HG02884 (cell line): Measurements from ENCODE around the gene TBC1D30.
"Not testable (repeated sequence)": the region's sequence is repeated elsewhere in the genome, so short reads cannot be mapped to it uniquely, and the experiment has no call there.

Experiments used
- ATAC-seq: cut with Tn5 transposase; IDR thresholded peaks from one replicate; pipeline ENCODE4 v1.9.1; 2021; ENCODE audit warnings: mild to moderate bottlenecking, moderate library complexity; ENCODE audit not compliant: unreplicated experiment

TBC1D30 gene

DNA sequence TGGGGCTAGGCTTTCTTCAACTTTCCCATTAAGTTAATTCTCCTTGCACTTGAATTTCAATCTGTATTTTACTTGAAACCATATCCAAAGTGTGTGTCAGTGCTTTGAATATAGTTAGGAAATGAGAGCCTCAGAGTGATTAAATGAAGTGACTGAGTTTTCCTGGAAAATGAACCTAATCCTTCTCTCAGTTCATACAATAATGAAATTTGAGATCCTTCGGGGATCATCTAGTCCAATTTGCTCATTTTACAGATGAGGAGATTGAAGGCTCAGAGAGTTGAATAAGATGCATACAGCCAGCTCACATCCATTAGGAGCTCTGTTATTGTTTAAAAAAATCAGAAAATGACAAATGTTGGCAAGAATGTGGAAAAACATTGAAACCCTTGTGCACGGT is 18.3 kb upstream of the TBC1D30 start:
- no peak for ATAC-seq

DNA sequence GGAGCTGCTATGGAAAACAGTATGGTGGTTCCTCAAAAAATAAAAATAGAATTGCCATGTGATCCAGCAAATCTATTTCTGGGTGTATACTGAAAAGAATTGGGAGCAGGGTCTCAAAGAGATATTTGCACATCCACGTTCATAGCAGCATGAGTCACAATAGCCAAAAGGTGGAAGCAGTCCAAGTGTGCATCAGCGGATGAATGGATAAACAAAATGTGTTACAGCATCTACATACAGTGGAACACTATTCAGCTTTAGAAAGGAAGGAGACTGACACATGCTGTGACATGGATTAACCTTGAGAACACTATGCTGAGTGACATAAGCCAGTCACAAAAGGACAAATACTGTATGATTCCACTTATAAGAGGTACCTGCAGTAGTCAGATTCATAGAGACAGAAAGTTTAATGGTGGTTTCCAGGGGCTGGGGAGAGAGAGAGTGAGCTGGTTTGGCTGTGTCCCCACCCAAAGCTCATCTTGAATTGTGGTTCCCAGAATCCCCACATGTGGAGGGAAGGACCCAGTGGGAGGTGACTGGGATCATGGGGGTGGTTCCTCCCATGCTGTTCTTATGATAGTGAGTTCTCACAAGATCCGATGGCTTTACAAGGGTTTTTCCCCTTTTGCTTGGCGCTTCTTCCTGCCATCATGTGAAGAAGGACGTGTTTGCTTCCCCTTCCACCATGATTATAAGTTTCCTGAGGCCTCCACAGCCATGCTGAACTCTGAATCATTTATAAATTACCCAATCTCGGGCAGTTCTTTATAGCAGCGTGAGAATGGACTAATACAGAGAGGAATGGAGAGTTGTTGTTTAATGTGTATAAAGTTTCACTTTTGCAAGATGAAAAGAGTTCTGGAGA is 17.6 kb upstream of the TBC1D30 start:
- ATAC-seq, result no peak

DNA sequence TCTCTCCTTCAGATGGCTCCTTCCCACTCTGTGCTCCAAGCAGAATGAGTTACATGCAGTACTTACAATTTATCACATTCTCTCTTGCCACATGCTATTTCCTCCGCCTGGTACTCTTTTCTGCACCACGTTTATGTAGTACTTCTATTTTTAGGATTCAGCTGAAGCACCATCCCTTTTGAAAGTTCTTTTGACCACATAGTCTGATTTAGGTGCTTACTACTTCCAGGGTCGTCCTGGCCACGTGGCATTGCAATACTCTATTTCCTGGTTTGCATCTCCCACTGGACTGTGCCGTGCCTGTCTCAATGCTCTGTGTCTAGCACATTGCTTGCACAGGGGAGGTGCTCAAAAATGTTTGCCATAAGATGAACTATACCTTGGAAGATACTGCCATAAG is 16.3 kb upstream of the TBC1D30 start:
- ATAC-seq, result no peak

DNA sequence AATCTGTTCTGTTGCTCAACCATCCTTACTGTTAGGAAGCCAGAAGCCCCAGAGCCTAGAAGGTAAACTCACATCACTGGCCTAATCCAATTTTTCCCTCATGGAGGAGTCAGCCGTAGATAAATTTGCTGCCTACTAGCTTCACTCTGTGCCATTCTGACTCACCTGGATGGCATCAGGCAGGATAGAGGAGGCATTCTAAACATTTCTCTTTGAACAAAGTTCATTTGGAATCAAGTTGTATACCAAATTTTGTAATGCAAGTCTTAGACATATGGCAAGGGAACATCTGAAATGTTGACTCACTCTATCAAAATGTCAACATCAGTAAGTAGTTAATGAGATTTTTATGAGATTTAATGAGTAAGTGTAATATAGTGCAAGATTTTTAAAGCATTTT is 13.6 kb upstream of the TBC1D30 start:
- no peak for ATAC-seq

DNA sequence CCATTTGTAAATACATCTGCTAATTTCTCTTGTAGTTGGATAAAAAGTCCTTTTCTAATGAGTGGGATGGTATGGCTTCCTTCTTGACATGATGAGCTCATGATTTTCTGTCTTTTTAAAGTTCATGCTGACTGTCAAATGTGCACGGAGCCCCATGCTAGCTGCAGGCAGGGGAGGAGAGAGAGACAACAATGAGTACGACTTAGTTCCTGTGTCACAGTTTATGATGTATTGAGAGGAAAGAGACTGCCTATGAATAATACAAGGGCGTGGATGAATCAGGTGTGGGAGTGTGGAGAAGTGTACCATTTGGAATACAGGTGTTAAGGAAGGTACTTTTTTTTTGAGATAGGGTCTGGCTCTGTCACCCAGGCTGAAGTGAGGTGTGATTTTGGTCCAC is 10.7 kb upstream of the TBC1D30 start:
- no peak for ATAC-seq

DNA sequence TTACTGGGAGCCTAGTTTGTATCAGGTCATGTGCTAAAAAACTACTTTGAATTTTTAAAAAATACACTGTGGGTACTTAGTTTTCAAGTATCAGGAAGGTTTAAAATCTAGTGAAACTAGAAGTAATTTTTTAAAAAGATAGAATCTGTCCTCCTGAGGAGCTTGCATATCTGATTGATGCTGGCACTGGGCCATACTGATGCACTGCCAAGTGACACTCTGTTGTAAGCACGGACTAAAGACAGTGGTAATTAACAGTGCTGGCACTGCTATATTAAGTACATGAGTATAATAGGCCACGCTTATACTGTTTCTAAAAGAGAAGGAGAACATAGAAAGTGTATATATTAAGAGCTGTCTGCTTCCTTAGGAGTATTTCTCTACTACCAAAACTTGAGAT is 10.0 kb upstream of the TBC1D30 start:
- no peak for ATAC-seq

DNA sequence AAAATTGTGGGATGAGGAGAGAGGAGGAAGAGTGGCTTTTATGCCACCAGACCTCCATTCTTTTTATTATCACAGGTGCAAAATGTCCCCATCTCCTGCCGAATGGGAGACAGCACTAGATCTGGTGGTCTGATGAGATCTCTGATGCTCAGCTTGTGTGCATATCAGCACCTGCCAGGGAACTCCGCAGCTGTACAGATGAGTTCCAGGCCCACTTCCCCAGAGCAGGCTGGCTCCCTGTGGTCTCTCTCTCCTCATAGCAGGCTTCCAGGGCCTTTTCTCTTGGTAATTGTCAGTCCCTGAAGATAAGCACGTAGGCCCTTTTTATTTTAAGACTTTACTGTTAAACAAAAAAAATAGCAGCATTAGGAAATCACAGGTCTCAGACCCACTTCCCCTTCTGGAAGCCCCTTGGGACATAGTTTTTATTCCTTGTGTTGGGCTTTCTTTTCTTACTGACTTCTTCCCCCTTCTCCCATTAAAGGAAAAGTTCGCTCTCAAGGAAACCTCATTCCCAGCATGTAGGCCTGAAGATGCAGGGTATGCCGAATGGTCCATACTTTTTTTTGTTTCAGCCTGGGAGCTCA is 4.5 kb upstream of the TBC1D30 start:
- no peak for ATAC-seq

DNA sequence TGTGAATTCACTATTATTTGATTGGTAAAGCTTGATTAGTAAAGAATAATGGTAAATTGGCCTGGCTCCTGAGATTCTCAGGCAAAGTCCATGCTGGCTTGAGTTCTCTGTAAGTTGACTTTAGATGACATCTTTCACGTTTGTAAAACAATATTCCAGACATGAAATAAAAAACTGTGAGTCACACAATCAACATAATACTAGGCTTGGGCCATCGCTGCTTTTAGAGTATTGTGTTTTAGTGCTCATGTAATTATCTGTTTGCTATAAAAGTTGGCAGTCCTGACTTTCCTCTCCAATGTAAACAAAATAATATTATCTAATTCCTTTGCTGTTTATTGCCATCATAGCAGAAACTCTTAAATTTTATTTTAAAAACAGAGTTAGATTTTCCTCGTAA is 3.9 kb upstream of the TBC1D30 start:
- no peak for ATAC-seq

DNA sequence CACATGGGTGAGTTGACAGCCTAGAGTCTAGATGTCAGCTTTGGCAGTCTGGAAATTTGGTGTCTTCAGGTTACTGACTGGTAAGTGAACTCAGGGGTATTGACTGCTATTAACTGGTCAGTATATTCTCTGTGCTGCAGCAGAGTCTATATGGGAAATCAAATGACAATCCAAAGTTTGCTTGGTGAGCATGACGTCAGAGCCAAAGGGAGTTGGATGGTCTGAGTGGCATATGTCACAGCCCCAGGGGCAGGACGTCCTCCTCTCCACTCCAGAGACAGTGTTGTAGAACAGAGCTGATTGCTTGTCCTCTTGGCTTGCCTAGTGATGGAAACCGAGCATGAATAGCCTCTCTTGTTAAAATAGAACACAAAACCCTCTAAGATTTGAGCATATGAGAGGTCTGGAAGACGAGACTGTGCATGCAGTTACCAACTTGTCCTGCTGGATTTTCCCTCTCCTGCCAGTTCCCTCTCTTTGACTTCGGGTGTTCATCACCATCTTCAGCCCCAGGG is 3.3 kb upstream of the TBC1D30 start:
- no peak for ATAC-seq

DNA sequence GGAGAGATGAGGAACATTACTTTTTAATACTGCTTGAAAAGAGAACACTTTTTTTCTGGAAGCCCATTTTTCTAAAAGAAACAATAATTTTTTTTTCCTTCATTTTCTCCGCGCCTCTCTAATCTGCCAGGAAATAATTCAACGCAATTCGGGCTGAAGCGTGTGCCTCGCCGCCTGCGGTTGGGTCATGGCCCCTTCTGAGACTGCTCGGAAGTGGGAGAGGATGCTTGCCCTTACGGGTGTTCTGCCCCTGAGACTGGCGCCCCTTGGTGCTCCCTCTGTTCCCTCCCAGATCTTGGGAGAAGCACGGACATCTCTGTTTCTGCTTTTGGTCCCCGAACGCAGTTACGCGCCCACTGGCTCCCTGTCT is 332 bp upstream of the TBC1D30 start:
- ATAC-seq, result peak; percentile 15

DNA sequence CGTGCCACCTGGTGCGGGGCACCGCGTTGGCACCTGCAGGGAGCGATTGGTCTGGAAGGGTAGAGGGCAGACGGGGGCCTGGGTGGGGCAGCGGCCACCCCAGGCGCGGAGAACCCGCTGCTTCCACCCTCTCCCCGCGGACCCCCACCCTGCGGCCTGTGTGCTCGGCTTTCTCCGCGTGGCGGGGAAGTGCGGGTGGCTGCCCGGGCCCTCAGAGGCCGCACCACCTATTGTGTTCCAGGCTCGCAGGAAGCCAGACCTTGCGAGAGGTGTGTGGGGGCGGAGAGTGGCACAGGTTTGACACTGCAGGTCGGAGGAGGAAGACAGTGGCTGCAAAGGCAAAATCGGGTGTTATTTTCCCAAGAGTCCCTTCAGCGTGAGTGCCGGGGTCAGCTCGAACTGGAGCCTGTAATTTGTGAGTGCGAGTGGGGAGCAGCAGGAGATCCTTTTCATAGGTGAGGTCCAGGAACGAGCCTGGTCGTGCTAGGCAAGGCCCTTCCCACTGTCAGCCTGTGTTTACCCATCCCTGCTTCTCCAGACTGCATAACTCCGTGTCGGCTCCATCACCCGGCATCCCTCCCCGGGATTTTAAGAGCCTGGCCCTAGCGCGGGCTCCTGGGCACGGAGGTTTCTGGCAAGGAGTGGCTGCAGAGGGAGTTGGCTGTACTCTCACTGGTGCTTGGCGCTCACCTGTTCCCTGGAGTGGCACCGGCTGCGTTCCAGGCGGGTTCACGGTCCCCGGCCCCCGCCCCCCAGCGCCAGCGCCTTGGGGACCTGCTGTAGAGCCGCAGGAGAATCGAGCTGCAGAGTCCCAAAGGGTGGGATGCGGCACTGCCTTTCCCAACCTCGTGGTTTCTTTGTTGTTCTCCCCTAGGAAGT is 935 bp downstream of the TBC1D30 start:
- ATAC-seq, result no peak

DNA sequence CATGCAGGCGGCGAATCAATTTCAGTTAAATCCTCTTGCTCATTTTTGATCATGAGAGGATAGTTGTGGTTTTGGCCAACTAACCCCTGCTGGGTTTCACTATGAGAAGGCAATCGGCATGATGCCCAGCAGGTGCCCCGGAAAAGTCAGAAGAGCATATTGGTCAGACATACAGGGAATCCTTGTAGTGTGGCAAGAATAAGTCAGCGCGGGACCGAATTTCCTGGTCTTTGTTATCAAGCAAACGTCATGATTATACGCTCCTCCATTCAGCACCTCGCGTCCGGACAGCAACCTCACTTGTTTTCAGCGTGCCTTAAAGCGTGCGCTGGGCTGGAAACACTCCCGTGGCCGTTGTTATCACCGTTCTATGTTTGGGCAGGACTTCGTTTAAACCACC is 1.8 kb downstream of the TBC1D30 start:
- peak; percentile 38 for ATAC-seq

DNA sequence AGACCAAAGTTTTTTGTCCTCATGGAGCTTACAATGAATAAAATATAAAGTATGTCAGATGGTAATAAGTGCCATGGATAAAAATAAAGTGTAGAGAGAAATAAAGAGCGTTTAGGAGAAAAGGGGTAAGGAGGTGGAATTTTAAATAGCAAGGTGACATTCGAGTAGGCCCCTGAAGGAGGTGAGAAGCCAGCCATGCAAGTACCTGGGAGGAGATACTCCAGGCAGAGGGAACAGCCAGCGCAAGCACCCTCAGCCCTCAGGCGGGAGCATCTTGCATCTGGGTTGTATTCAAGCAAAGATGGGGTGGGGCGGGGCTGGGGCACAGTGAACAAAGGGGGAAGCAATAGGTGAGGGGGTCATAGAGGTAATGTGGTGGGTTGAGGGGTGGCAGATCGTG is 4.3 kb downstream of the TBC1D30 start:
- no peak for ATAC-seq

DNA sequence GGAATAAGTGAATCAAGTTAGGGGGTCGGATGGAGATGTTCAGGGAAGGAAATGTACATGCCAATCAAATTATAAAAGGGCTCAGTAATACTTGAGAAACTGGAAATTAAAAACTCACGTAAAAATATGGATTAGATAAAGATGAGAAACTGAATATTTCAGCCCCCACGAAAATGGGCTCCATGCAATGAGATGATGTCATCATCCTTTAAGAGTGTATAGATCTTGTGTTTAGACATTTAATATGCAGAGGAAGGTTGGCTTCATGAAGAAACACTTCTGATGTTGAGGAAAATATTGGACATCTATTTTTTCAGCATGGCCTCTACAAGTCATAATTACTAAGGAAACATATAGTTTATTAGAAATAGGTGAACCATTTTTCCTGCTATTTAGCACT is 9.5 kb downstream of the TBC1D30 start:
- ATAC-seq, result no peak

DNA sequence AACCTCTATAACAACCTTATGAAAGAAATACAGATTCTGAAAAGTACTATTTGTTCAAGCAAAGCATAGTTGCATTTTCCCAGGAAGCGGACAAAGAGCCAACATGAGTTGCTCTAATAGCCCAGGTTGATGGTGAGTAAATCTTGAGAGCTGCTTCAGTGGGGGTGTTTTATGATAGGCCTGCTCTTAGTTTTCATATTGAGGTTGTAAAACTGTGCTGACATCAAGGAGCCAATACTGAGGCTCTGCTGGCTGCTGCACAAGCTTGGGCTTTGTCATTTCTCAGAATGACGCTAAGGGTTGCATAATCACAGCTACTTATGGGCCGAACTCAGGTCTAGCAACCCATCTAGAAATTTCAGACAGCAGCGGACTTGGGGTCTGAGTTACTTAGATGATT is 11.5 kb downstream of the TBC1D30 start:
- ATAC-seq, result no peak

DNA sequence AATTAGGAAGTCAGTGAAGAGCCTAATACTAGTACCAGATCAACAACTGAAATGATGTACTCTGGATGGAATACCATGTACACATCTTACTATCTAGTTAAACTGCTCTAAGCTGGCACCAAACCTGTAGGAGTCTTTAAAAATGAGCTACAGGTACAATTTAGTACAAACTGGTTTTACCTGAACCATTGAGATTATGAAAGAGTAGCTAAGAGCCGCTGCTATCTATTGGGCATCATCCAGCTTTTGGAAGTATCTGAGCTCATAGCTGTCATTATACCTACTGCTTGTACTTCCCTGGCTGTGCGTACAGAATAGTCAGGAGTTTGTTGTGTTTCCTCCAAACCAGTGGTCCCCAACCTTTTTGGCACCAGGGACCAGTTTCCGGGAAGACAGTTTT is 12.4 kb downstream of the TBC1D30 start:
- ATAC-seq, result no peak

DNA sequence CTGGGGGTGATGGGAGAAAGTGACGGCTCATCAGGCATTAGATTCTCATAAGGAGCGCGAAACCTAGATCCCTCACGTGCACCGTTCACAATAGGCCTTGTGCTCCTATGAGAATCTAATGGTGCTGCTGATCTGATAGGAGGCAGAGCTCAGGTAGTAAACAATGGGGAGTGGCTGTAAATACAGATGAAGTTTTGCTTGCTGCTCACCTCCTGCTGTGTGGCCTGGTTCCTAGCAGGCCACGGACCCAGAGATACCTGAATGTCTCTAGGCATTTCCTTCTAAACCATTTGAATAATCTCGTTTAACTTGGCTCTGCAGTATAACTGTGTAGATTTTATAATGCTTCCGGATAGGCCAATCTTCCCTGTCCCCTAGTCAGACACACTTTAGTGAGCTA is 13.0 kb downstream of the TBC1D30 start:
- ATAC-seq, result no peak

DNA sequence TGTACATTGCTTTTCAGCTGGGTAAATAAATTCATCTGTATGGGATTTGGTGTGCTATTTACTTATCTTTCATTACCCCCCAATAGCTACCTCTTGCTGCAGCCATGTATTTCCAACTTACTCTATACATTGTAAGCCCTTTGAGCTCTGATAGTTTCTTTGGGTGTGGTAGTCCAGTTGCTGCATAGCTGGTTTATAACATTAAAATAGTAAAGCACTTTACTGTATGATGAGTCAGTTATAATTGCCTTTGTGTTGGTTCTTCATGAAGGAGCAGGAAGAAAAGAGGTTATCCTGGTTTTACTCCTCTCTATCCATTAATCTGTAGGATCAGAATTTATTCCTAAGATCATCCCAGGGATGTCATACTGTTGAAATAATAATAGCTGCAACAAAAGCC is 15.7 kb downstream of the TBC1D30 start:
- no peak for ATAC-seq

DNA sequence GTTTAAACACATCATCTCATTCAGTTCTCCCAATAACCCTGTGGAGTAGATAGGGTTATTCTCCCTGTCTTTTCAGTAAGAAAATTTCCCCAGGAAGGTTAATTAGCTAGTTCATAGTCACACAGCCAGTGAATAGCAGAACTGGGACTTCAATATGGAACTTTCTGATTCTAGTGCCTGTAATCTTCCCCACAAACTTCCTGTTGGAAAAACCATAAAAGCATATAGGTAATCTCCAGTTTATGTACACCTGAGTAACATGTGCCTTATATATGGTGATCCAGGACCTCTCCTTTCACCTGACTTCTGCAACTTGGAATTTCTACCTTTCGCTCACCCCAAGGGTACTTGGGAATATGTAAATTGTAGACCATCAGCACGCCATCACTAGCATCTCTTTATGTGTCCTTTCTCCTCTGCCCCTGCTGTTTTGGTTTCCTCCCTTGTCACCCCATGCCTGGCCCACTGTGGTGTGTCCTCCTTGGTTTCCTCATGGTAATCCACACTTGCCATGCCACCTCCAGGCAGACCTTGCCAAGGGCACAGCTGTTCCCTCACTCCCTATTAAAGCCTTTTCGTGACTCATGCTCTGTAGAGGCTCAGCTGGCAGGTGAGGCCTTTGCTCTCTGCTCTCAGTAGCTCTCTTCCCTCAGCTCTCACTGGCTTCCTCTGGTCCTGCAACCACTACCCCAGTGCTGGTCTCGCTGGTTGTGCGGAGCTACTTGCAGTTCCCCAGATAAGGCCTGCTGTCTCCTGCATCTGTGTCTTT is 16.7 kb downstream of the TBC1D30 start:
- no peak for ATAC-seq

DNA sequence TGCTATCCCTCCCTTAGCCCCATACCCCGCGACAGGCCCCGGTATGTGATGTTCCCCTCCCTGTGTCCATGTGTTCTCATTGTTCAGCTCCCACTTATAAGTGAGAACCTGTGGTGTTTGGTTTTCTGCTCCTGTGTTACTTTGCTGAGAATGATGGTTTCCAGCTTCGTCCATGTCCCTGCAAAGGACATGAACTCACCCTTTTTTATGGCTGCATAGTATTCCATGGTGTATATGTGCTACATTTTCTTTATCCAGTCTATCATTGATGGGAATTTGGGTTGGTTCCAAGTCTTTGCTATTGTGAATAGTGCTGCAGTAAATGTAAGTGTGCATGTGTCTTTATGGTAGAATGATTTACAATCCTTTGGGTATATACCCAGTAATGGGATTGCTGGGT is 24.0 kb downstream of the TBC1D30 start:
- not testable (repeated sequence) for ATAC-seq
